GM19397 (cell line): ENCODE measurements around the gene POLR1E.

ENCODE experiments used
- ATAC-seq: cut with Tn5 transposase; IDR thresholded peaks from one replicate; pipeline ENCODE4 v1.9.1; 2021; ENCODE audit warnings: mild to moderate bottlenecking, moderate library complexity; ENCODE audit not compliant: unreplicated experiment

Gene POLR1E

GRCh38 chr9:37531699-37532098 is 46.0 kb downstream of the POLR1E start:
- no peak for ATAC-seq

DNA sequence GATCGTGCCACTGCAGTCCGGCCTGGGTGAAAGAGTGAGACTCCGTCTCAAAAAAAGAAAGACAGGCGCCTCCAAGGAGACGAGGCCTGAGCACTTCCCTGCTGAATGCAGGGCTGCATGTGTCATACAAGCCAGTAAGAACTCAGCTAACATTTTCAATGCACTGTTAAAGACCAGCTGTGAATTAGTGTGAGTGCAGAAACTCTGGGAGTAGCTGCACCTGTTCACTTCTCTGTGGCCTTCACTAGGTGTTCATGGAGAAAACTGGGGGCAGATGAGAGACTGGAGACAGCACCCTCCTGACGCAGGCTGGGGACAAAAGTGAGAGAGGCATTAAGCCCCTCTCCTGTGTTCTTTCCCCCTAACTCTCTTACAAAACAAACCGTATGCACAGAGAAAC is 48.7 kb downstream of the POLR1E start:
- no peak for ATAC-seq

DNA sequence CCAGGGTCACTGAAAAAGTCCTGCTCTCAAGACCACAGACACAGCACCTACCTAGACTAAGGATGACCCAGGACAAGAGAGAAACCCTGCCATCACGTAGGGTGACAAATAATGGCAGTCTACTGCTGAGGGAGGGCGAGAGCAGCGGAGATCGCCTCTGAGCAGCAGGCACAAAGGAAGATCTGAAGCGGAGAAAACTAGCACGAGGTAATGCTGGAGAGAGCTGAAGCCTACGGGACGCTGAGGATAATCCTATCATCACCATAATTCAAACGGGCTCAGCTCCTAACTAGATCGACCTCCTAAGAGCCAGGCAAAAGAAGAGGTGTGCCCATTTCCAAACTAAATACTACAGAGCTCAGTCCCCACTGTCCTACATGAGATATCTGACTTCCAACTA is 49.2 kb downstream of the POLR1E start:
- ATAC-seq, result no peak

GRCh38 chr9:37538099-37538498 is 52.4 kb downstream of the POLR1E start:
- no peak for ATAC-seq

DNA sequence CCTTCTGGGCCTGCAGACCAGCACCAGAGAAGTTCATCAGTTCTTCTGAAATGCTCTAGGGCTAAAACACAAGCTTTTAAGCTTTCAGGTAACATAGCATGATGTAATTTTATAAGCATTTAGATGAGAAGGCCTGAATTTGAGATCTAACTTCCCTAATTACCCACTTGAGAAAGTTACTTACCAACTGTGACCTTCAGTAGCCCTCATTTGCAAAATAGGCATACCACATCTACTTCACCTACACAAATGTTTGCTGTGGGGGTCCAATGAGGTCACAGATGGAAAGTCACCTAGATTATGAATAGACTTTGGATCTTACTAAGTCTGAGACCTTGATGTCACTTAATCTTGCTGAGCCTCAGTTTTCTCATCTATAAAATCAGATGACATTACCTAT is 53.9 kb downstream of the POLR1E start:
- ATAC-seq, result no peak

GRCh38 chr9:37540634-37541033 is 54.9 kb downstream of the POLR1E start:
- ATAC-seq, result no peak

GRCh38 chr9:37541465-37541864 is 55.7 kb downstream of the POLR1E start:
- no peak for ATAC-seq

GRCh38 chr9:37542488-37542887 is 56.7 kb downstream of the POLR1E start:
- no peak for ATAC-seq

GRCh38 chr9:37542895-37543294 is 57.1 kb downstream of the POLR1E start:
- no peak for ATAC-seq

DNA sequence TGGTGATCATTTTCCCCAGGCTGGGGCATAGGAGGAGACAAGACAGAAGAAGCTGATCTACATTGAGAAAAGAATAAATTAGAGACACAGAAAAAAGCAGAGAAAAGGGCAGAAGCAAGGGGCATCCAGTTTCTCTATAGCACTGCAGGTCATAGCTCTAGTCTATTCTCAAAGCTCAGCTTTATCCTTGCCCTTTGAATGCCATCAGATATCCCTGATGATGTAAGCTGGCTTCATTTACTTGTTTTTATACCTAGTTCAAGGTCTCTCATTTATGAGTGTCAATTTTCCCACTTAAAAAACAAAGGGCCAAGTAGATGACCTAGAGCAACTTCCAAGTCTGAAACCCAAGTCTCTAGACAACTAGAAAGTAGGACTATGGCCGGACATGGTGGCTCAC is 57.7 kb downstream of the POLR1E start:
- no peak for ATAC-seq

DNA sequence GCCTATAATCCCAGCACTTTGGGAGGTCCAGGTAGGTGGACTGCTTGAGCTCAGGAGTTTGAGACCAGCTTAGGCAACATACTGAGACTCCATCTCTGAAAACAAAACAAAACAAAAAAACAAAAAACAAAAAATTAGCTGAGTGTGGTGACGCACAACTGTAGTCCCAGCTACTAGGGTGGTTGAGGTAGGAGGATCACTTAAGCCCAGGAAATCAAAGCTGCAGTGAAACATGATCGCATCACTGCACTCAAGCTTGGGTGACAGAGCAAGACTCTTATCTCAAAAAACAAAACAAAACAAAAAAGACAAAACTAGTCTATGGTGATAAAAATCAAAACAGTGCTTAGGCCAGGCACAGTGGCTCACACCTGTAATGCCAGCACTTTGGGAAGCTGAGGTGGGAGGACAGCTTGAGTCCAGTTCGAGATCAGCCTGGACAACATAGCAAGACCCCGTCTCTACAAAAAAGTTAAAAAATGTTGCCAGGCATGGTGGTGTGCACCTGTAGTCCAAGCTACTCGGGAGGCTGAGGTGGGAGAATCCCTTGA is 61.7 kb downstream of the POLR1E start:
- no peak for ATAC-seq

- no peak for ATAC-seq
Measured at GRCh38 chr9:37549527-37549926, 63.8 kb downstream of the POLR1E start.

- no peak for ATAC-seq
Measured at GRCh38 chr9:37550781-37551180, 65.0 kb downstream of the POLR1E start.

GRCh38 chr9:37551468-37551867 is 65.7 kb downstream of the POLR1E start:
- ATAC-seq, result no peak

DNA sequence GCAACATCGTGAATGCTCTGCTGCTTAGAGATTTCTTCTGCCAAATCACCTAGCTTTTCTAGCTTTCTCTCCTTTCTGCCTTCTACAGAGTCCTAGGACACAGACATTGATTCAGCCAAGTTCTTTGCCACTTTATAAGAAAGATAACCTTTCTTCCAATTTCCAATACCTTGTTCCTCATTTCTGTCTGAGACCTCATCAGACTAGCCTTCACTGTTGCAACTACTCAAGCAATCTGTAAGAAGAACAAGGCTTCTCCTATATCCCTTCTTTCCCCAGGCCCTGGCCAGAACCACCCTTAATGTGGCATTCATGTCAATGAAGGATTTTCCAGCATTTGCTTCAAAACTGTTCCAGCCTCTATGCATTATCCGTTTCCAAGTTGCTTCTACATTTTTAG is 66.1 kb downstream of the POLR1E start:
- no peak for ATAC-seq
